Measurements from ENCODE around the gene ITPKB. TPM values are rescaled to one million over a fixed set of nuclear protein-coding genes. Genes with fewer than 3 reads are reported as not detected.

ITPKB gene
- total and polyA plus RNA-seq, 7 donors: 3.9 to 14.1 (median 8.9) TPM

- intact Hi-C loops (cut with DNase I): no loop called here
- 82 to 89% (median 85%) methylated on average over 4 of the region's 4 CpGs for WGBS, 3 donors
- Histone ChIP-seq H3K4me1 (no peaks in the 10 kb centered on the region), H3K36me3 (ENCODE audit: insufficient read depth in 1 of 2, low read depth in 1 of 2) (no peaks in the 10 kb centered on the region), H3K27me3 (ENCODE audit: insufficient read depth in 3 of 3, low read length in 2 of 3) (peaks cover 0 to 3% (median 0%) of the 10 kb centered on the region in 3 donors), H3K9me3 (no peaks in the 10 kb centered on the region), H3K4me3 (no peak overlapping the region), H3K27ac (no peak overlapping the region)
- ATAC-seq: no peak
- DNase-seq: no peak
- TF ChIP-seq CTCF (IDR thresholded peaks at IDR 0.05): no peak
These were observed 23.0 kb upstream of the ITPKB start for GRCh38 chr1:226762055-226762454.

GRCh38 chr1:226761322-226761721, 22.2 kb upstream of the ITPKB start:
- DNase-seq (no peak), ATAC-seq (no peak)
- Histone ChIP-seq H3K36me3 (ENCODE audit: insufficient read depth in 1 of 2, low read depth in 1 of 2) (no peaks in the 10 kb centered on the region), H3K27ac (no peak overlapping the region), H3K9me3 (no peaks in the 10 kb centered on the region), H3K27me3 (ENCODE audit: insufficient read depth in 3 of 3, low read length in 2 of 3) (peaks cover 0 to 3% (median 0%) of the 10 kb centered on the region in 3 donors), H3K4me3 (no peak overlapping the region), H3K4me1 (no peaks in the 10 kb centered on the region)
- no peak for TF ChIP-seq CTCF (IDR thresholded peaks at IDR 0.05)
- 24 to 34% (median 30%) methylated on average over 1 of the region's 1 CpG for WGBS, 3 donors
- intact Hi-C loops (cut with DNase I): no loop called here

GRCh38 chr1:226754793-226755533, 15.9 kb upstream of the ITPKB start:
- Histone ChIP-seq H3K4me3 (no peak overlapping the region), H3K27me3 (ENCODE audit: insufficient read depth in 3 of 3, low read length in 2 of 3) (no peaks in the 10 kb centered on the region), H3K4me1 (no peaks in the 10 kb centered on the region), H3K9me3 (no peaks in the 10 kb centered on the region), H3K36me3 (ENCODE audit: insufficient read depth in 1 of 2, low read depth in 1 of 2) (no peaks in the 10 kb centered on the region), H3K27ac (no peak overlapping the region)
- intact Hi-C loops (cut with DNase I): loop anchor here in 1 of 2 donors (5.0 kb wide), 1 partner anchor 37 kb away; no protein-coding TSS in a partner anchor
- no peak for ATAC-seq
- no peak for DNase-seq
- WGBS, 3 donors: 87 to 91% (median 88%) methylated on average over 9 of the region's 9 CpGs
- TF ChIP-seq CTCF (IDR thresholded peaks at IDR 0.05): no peak

- no peaks in the 10 kb centered on the region for H3K36me3 ChIP-seq (ENCODE audit: insufficient read depth in 1 of 2, low read depth in 1 of 2)
- H3K4me3 ChIP-seq: no peak overlapping the region
- H3K27ac ChIP-seq: no peak overlapping the region
- no peaks in the 10 kb centered on the region for H3K27me3 ChIP-seq (ENCODE audit: insufficient read depth in 3 of 3, low read length in 2 of 3)
- no peak for TF ChIP-seq CTCF (IDR thresholded peaks at IDR 0.05)
- no peaks in the 10 kb centered on the region for H3K4me1 ChIP-seq
- WGBS, 3 donors: 96 to 98% (median 97%) methylated on average over 7 of the region's 7 CpGs
- ATAC-seq (no peak), DNase-seq (no peak)
- intact Hi-C loops (cut with DNase I): no loop called here
- H3K9me3 ChIP-seq: no peaks in the 10 kb centered on the region
These were observed 15.0 kb upstream of the ITPKB start for GRCh38 chr1:226754097-226754496.

GRCh38 chr1:226751703-226752102, 12.6 kb upstream of the ITPKB start:
- no peak overlapping the region for H3K4me3 ChIP-seq
- H3K9me3 ChIP-seq: no peaks in the 10 kb centered on the region
- no peaks in the 10 kb centered on the region for H3K27me3 ChIP-seq (ENCODE audit: insufficient read depth in 3 of 3, low read length in 2 of 3)
- DNase-seq (no peak), ATAC-seq (no peak)
- 32 to 43% (median 38%) methylated on average over 3 of the region's 3 CpGs for WGBS, 3 donors
- H3K36me3 ChIP-seq (ENCODE audit: insufficient read depth in 1 of 2, low read depth in 1 of 2): no peaks in the 10 kb centered on the region
- intact Hi-C loops (cut with DNase I): no loop called here
- H3K27ac ChIP-seq: no peak overlapping the region
- no peak for TF ChIP-seq CTCF (IDR thresholded peaks at IDR 0.05)
- H3K4me1 ChIP-seq: no peaks in the 10 kb centered on the region

Data from psoas muscle (tissue), 8 donors.